Activated CD8-positive, alpha-beta memory T cell treated with anti-CD3 and anti-CD28 coated beads for 36 hours (primary cell): ENCODE measurements around the gene PLD5. TPM values are rescaled to one million over a fixed set of nuclear protein-coding genes. Genes with fewer than 3 reads are reported as not detected.
"Not testable (repeated sequence)": the region's sequence is repeated elsewhere in the genome, so short reads cannot be mapped to it uniquely, and the experiment has no call there.

Experiments used
- CTCF ChIA-PET: fragments of 350-600 bp; sonication (Branson Sonifier 250); formaldehyde crosslinking; loops from one replicate; lab custom pipeline; 2021; ENCODE audit warnings: antibody characterized with exemption; lab: Charles Lee
- POLR2A ChIA-PET: fragments of 350-600 bp; sonication (Branson Sonifier 250); formaldehyde crosslinking; loops from one replicate; lab custom pipeline; 2021; ENCODE audit warnings: antibody characterized with exemption; lab: Charles Lee
- total RNA-seq, 2 experiments: library from RNA; stranded (reverse); gene quantifications; one replicate each; pipeline ENCODE4 v1.2.3, GENCODE V29; 2021

The PLD5 gene
- total RNA-seq, 2 experiments from 2014 or later = not detected

GRCh38 chr1:242314865-242315264 is 209.6 kb downstream of the PLD5 start:
- CTCF ChIA-PET, POLR2A ChIA-PET: not testable (repeated sequence)

DNA sequence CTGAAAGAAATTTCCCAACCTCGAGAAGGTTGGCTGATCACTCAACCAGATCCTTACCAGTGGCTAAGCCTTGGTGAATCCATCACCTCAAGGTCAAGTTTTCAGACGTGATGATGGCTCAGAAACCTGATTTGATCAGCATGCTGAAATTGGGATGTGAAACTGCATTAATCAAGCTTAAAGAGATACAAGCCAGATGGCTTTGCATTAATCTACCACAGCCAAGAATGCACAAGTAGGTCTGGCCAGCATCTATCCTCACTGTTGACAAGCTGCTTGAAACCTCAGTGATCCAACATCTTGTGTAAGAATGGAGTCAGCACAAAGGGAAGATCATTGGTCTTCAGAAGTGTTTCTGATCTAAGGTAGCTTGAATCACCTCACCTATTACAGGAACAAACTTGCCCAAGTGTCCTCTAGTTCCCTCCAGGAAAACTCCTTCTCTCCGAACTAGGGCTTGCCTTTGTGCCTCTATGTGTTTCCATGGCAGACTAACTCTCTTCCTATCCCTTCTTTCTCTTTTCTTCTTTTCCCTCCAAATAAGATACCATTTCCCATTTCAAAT is 210.3 kb downstream of the PLD5 start:
- POLR2A ChIA-PET, CTCF ChIA-PET: not testable (repeated sequence)

- CTCF ChIA-PET, POLR2A ChIA-PET: not testable (repeated sequence)
These were observed 215.8 kb downstream of the PLD5 start for GRCh38 chr1:242308681-242309080.

DNA sequence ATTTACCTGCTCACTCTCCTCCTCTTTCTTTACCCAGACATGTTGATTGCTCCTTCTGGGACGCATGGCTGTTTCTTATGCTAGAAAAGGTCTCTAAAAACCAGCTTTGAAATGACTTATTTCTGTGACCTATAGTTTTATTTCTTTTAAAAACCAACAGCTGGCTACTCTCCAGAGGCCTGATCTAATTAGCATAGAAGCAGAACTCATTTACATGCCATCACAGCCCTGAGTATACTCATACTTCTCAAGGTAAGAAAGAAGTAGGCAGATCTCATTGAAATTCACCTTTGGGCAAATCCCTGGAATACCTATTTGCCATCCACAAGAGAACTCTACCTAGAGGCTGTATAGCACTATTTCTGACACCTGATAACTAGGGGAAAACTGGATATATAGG is 230.7 kb downstream of the PLD5 start:
- CTCF ChIA-PET, POLR2A ChIA-PET: not testable (repeated sequence)

DNA sequence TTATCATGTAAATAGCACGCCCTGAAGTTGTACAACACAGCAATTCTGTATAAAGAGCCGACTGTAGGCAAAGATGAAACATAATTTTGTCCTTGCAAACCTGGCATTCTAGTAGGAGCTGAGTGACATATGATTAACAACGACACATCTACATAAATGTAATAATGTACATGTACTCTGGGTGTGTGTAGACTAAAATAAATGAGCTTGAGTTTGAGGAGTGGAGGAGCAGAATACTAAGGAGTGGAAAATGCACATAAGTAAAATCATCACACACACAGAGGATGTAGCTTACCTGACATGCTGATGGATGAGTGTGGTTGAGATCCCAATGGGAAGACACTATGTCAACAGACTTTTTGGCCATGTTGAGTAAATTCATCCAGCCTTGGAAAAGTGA is 236.4 kb downstream of the PLD5 start:
- CTCF ChIA-PET = not testable (repeated sequence)

GRCh38 chr1:242282758-242283485 is 241.6 kb downstream of the PLD5 start:
- CTCF ChIA-PET, POLR2A ChIA-PET: not testable (repeated sequence)

More for the DNA sequence above, 236.4 kb downstream of the PLD5 start:
- POLR2A ChIA-PET = not testable (repeated sequence)

DNA sequence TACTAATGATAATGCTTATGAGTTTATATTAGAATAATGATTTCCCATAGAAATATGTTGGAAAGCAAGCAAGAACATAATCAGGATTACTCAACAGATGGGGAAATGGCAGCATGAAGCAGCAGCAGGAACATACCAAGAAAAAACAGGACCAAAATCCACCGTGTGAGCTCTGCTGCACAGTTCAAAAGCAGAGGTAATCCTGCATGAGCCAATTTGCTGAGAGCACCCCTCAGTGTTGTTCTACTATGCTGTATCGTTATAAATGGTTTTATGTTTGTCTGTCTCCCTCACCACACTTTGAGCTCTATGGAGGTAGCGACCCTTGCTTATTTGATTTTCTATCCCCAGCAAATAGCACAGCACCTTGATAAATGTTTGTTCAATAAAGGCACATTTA is 246.1 kb downstream of the PLD5 start:
- POLR2A ChIA-PET, CTCF ChIA-PET: not testable (repeated sequence)

- CTCF ChIA-PET, POLR2A ChIA-PET: not testable (repeated sequence)
These were observed 247.7 kb downstream of the PLD5 start for GRCh38 chr1:242276769-242277168.

- POLR2A ChIA-PET, CTCF ChIA-PET: not testable (repeated sequence)
These were observed 257.5 kb downstream of the PLD5 start for GRCh38 chr1:242267004-242267403.

DNA sequence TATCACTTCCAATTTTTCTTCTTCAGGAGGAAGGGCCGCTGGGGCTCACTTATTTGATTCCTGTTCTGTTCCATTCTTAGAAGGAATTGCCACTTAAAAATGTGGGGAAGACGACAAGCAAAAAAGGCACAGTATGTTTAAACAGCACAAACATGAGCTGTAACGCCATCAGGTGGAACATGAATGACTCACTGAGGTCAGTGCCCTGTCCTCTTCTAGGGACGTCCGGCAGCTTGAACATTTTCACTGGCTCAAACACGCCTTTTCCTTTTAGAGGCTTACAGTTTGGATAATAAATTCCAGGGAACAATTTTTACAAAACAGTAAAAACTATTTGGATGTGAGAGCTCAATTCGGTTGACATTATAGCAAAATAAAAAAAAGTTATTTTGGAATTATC is 260.1 kb downstream of the PLD5 start:
- POLR2A ChIA-PET, CTCF ChIA-PET: not testable (repeated sequence)

- POLR2A ChIA-PET = no interaction called here
- CTCF ChIA-PET = no interaction called here
These were observed 279.2 kb downstream of the PLD5 start for GRCh38 chr1:242245255-242245654.

GRCh38 chr1:242243472-242243871 is 281.0 kb downstream of the PLD5 start:
- POLR2A ChIA-PET = no interaction called here
- CTCF ChIA-PET = no interaction called here

DNA sequence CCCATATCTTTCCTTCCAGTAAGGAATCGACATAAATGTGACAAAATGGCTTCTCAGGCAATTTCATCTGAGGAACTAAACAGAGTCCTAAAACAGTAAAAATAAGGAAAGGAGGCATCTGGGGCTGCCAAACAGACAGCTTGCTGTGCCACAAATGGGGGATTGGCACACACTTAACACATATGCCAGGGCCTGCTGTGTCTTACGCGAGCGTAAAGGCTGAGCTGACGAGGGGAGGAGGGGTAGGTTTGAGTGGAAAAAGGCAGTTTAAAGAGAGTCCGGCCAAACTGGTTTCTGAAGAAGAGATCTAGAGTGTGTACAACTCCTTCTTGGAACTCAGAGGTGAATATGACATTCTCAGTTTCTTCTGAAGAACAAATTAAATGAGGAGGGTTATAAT is 281.5 kb downstream of the PLD5 start:
- POLR2A ChIA-PET = no interaction called here
- CTCF ChIA-PET = no interaction called here

DNA sequence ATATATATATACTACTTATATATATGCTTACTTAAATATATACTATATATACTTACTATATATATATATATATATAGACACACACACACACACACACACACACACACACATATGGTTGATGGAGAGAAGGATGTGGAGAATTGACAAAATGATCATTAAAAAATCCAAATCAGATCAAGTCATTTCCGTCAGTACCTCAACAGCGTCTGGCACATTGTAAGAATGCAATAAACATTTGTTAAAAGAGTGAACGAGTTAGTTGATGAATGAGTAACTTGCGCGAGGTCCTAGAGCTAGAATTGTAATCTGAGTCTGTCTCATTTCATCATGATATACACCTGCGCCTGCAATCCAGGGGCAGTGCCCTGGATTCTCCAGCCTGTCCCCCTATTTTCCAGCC is 282.6 kb downstream of the PLD5 start:
- ChIA-PET CTCF (no interaction called here), POLR2A (no interaction called here)

DNA sequence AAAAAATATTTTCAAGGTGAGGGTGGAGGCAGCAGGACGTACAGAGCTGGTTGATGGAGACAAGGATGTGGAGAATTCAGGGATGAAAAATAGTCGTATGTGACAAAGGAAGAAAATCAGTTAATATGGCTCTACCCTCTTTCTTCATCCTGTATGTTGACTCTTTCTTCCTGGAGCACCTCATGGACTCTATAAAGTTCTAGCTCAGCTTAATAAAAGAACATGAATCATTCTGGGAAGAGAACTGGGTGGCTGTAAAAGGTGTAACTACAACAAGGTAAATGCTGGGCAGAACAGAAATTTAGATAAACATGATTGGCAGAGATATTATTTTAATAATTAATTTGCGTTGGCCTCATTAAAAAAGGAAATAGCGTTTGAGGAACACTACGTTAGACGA is 283.8 kb downstream of the PLD5 start:
- POLR2A ChIA-PET = no interaction called here
- CTCF ChIA-PET = no interaction called here

- ChIA-PET CTCF (no interaction called here), POLR2A (no interaction called here)
These were observed 284.4 kb downstream of the PLD5 start for GRCh38 chr1:242240077-242240476.

DNA sequence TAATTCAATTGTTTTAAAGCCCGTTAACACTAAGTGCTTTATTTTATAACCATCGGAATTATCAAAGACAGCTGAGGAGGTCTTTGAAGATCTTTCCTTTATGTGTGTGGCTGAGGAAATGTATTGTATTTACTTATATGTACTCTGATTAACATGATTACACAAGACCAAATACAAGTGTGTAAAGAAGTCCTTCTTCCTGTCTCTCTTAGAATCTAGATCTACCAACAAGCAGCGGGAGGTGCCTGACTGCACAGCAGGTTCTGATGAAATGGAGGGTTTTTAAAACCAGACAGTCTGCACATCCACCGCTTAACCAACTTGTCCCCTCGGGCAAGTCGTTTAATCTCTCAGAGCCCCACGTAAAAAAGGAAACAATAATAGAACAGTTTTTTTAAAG is 285.1 kb downstream of the PLD5 start:
- POLR2A ChIA-PET = no interaction called here
- CTCF ChIA-PET = no interaction called here

DNA sequence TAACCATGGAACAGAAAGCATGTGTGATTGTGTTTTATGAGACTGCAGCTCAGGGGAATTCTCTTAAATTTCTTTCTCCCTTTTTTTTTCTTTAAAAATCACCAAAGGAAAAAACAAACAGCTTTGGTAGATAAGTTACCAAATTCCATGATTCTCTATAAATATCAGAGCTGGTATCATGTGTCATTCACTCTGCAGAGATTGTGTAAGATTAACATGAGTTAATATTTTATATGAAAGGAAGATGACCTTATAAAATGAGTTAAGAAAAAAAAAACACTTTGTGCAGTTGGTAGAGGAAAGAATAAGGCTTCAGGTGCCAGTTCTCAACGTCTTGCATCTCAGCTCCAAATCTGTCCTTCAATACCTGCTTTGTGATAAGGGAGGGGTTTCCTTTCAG is 287.4 kb downstream of the PLD5 start:
- ChIA-PET POLR2A (no interaction called here), CTCF (no interaction called here)

GRCh38 chr1:242228991-242229390 is 295.5 kb downstream of the PLD5 start:
- POLR2A ChIA-PET = no interaction called here
- CTCF ChIA-PET = no interaction called here

GRCh38 chr1:242225767-242226573 is 298.5 kb downstream of the PLD5 start:
- CTCF ChIA-PET = no interaction called here
- POLR2A ChIA-PET = no interaction called here
